H1 (cell line): ENCODE measurements around the gene CCDC197. TPM values are rescaled to one million over a fixed set of nuclear protein-coding genes. Genes with fewer than 3 reads are reported as not detected.

ENCODE experiments used
- CTCF ChIA-PET: fragments of 300-600 bp; sonication (Branson Sonifier 250); formaldehyde crosslinking; loops from one replicate; lab custom pipeline; 2021; ENCODE audit not compliant: partially characterized antibody; lab: Charles Lee
- POLR2A ChIA-PET: fragments of 300-600 bp; sonication (Branson Sonifier 250); formaldehyde crosslinking; loops from one replicate; lab custom pipeline; 2021; ENCODE audit warnings: inconsistent platforms; ENCODE audit not compliant: partially characterized antibody; lab: Charles Lee
- DNase-seq, 2 experiments: peaks; one replicate each; pipeline versions ENCODE4 v3.0.0 to v3.0.0-alpha.2; 2010 to 2022; ENCODE audit warnings: low spot score in 2 of 2, low read depth in 1 of 2, mixed read lengths in 1 of 2
- FAIRE-seq: peaks from 2 replicates; lab custom pipeline; 2011; peaks lifted over from hg19 to GRCh38; lab: Jason Lieb, UNC
- H2AFZ ChIP-seq: 2 replicates; pipeline ENCODE4 v1.8.1; 2012; ENCODE audit warnings: low read length, inconsistent platforms
- H2AK5ac ChIP-seq: 2 replicates; pipeline ENCODE4 v1.6.1; 2013; ENCODE audit warnings: low read depth, low read length
- H2BK120ac ChIP-seq: replicated peaks from 2 replicates; pipeline ENCODE3; 2013; ENCODE audit warnings: low read depth, low read length, inconsistent platforms
- H2BK12ac ChIP-seq: 2 replicates; pipeline ENCODE4 v1.6.1; 2013; ENCODE audit warnings: low read depth, low read length
- H2BK15ac ChIP-seq: 2 replicates; pipeline ENCODE4 v1.6.1; 2013; ENCODE audit warnings: low read length
- H2BK20ac ChIP-seq: 2 replicates; pipeline ENCODE4 v1.6.1; 2013; ENCODE audit warnings: low read length
- H2BK5ac ChIP-seq: 2 replicates; pipeline ENCODE4 v1.6.1; 2013; ENCODE audit warnings: low read depth, low read length
- H3K14ac ChIP-seq: 2 replicates; pipeline ENCODE4 v1.6.1; 2013; ENCODE audit warnings: inconsistent platforms; ENCODE audit not compliant: insufficient read length
- H3K18ac ChIP-seq: 2 replicates; pipeline ENCODE4 v1.6.1; 2013; ENCODE audit warnings: low read length; ENCODE audit errors: extremely low read depth
- H3K23ac ChIP-seq: 2 replicates; pipeline ENCODE4 v1.6.1; 2013; ENCODE audit warnings: inconsistent platforms; ENCODE audit not compliant: insufficient read length
- H3K23me2 ChIP-seq: 2 replicates; pipeline ENCODE4 v1.6.1; 2013; ENCODE audit warnings: low read depth, low read length
- H3K27ac ChIP-seq: 2 replicates; pipeline ENCODE4 v1.6.1; 2011; ENCODE audit warnings: low read depth, low read length, inconsistent platforms
- H3K27me3 ChIP-seq, 4 experiments: replicated peaks in 1 of 4; 1 replicate in 1 of 4; 2 replicates in 3 of 4; pipeline versions ENCODE4 v1.6.1 to v1.8.1; 2011 to 2013; ENCODE audit warnings: low read length in 3 of 4, mild to moderate bottlenecking in 3 of 4, inconsistent platforms in 2 of 4, mixed read lengths in 2 of 4, moderate library complexity in 1 of 4; ENCODE audit not compliant: control insufficient read depth in 3 of 4, insufficient read depth in 3 of 4; ENCODE audit errors: extremely low read depth in 1 of 4
- H3K36me3 ChIP-seq, 4 experiments: 2 replicates each; pipeline versions ENCODE4 v1.6.1 to v1.8.1; 2011 to 2013; ENCODE audit warnings: mild to moderate bottlenecking in 4 of 4, low read length in 3 of 4, moderate library complexity in 2 of 4, control low read depth in 1 of 4, inconsistent platforms in 1 of 4; ENCODE audit not compliant: insufficient read depth in 4 of 4, control insufficient read depth in 2 of 4
- H3K4ac ChIP-seq: replicated peaks from 2 replicates; pipeline ENCODE3; 2013; ENCODE audit warnings: low read length, low read depth, mixed read lengths, inconsistent platforms; ENCODE audit not compliant: insufficient read length
- H3K4me1 ChIP-seq, 4 experiments: replicated peaks in 1 of 4; 1 replicate in 1 of 4; 2 replicates in 3 of 4; pipeline versions ENCODE4 v1.6.1 to v1.8.1; 2011 to 2013; ENCODE audit warnings: low read length in 3 of 4, inconsistent platforms in 2 of 4, mixed read lengths in 1 of 4; ENCODE audit not compliant: insufficient read depth in 4 of 4, control insufficient read depth in 3 of 4
- H3K4me2 ChIP-seq, 2 experiments: 2 replicates each; pipeline versions ENCODE4 v1.6.1 to v1.8.1; 2011 to 2013; ENCODE audit warnings: low read depth in 2 of 2, low read length in 2 of 2, control low read depth in 1 of 2, inconsistent platforms in 1 of 2, mild to moderate bottlenecking in 1 of 2; ENCODE audit not compliant: insufficient read depth in 1 of 2
- H3K4me3 ChIP-seq, 4 experiments: fragments of 200-600, 300-600 bp in 1 of 4; sonication (generic), shearing (Covaris generic), sonication (Bioruptor Twin) in 1 of 4; 2 replicates each; pipeline versions ENCODE4 v1.5.1 to v1.8.1; 2011 to 2016; ENCODE audit warnings: low read length in 4 of 4, low read depth in 3 of 4, control low read depth in 2 of 4, inconsistent platforms in 2 of 4, mild to moderate bottlenecking in 2 of 4, mixed read lengths in 1 of 4, moderate library complexity in 1 of 4; ENCODE audit not compliant: insufficient read depth in 2 of 4; ENCODE audit errors: extremely low read depth in 1 of 4
- H3K56ac ChIP-seq: replicated peaks from 2 replicates; pipeline ENCODE3; 2013; ENCODE audit warnings: low read depth, mild to moderate bottlenecking, mixed read lengths, low read length, inconsistent platforms; ENCODE audit not compliant: insufficient read length
- H3K79me1 ChIP-seq: 2 replicates; pipeline ENCODE4 v1.6.1; 2013; ENCODE audit warnings: low read depth, low read length, control low read depth
- H3K79me2 ChIP-seq, 2 experiments: 2 replicates each; pipeline versions ENCODE4 v1.6.1 to v1.8.1; 2012 to 2013; ENCODE audit warnings: low read length in 2 of 2, mild to moderate bottlenecking in 2 of 2, inconsistent platforms in 1 of 2; ENCODE audit not compliant: insufficient read depth in 2 of 2, control insufficient read depth in 1 of 2
- H3K9ac ChIP-seq, 4 experiments: replicated peaks in 1 of 4; 1 replicate in 1 of 4; 2 replicates in 3 of 4; pipeline versions ENCODE4 v1.6.1 to v1.8.1; 2011 to 2013; ENCODE audit warnings: low read depth in 3 of 4, low read length in 3 of 4, control low read depth in 2 of 4, mild to moderate bottlenecking in 2 of 4, moderate library complexity in 2 of 4, inconsistent platforms in 1 of 4; ENCODE audit errors: extremely low read depth in 1 of 4
- H3K9me3 ChIP-seq, 2 experiments: 2 replicates each; pipeline versions ENCODE4 v1.6.1 to v1.8.1; 2012 to 2013; ENCODE audit warnings: mild to moderate bottlenecking in 2 of 2, moderate library complexity in 2 of 2, control low read depth in 1 of 2, inconsistent platforms in 1 of 2, low read depth in 1 of 2, low read length in 1 of 2, mixed read lengths in 1 of 2; ENCODE audit not compliant: insufficient read depth in 2 of 2
- H4K20me1 ChIP-seq, 2 experiments: replicated peaks in 1 of 2; 2 replicates each; pipeline versions ENCODE3 to v1.8.1; 2011 to 2013; ENCODE audit warnings: inconsistent platforms in 2 of 2, low read length in 2 of 2, mild to moderate bottlenecking in 1 of 2; ENCODE audit not compliant: insufficient read depth in 2 of 2, control insufficient read depth in 1 of 2
- H4K5ac ChIP-seq: 2 replicates; pipeline ENCODE4 v1.6.1; 2013; ENCODE audit warnings: low read length, low read depth, mixed read lengths, inconsistent platforms; ENCODE audit not compliant: insufficient read length
- H4K8ac ChIP-seq: 2 replicates; pipeline ENCODE4 v1.8.0; 2013; ENCODE audit warnings: mild to moderate bottlenecking, moderate library complexity, low read length, inconsistent platforms; ENCODE audit not compliant: insufficient read depth; ENCODE audit errors: extremely low read depth
- H4K91ac ChIP-seq: replicated peaks from 2 replicates; pipeline ENCODE3; 2013; ENCODE audit warnings: low read length, mixed read lengths, inconsistent platforms; ENCODE audit not compliant: insufficient read length
- EP300 ChIP-seq, 2 experiments: IDR thresholded peaks; 1 replicate in 1 of 2; 2 replicates in 1 of 2; pipeline ENCODE4 v1.6.1; 2011 to 2012; ENCODE audit warnings: low read depth in 2 of 2, low read length in 2 of 2, mild to moderate bottlenecking in 2 of 2, borderline replicate concordance in 1 of 2, inconsistent platforms in 1 of 2, moderate library complexity in 1 of 2
- EZH2 ChIP-seq: fragments of 200-600 bp; sonication (generic); IDR thresholded peaks from 2 replicates; pipeline ENCODE4 v1.7.1; 2012; ENCODE audit warnings: low read depth, mild to moderate bottlenecking, moderate library complexity, low read length, inconsistent platforms; ENCODE audit not compliant: severe bottlenecking
- RXRA ChIP-seq: IDR thresholded peaks from 2 replicates; pipeline ENCODE4 v1.6.1; 2011; ENCODE audit warnings: low read depth, mild to moderate bottlenecking, low read length, moderate library complexity; ENCODE audit not compliant: insufficient read depth
- SIN3A ChIP-seq, 2 experiments: IDR thresholded peaks in 1 of 2; conservative IDR thresholded peaks in 1 of 2; 2 replicates each; pipeline ENCODE4 v1.6.1; 2011 to 2012; ENCODE audit warnings: low read length in 2 of 2, improper control_type of control experiment in 1 of 2, low read depth in 1 of 2, mild to moderate bottlenecking in 1 of 2
- WGBS, 2 experiments: shearing (Covaris generic) in 1 of 2; methylation state at CpG; one replicate each; pipeline versions ENCODE4 v1.1.6 to v1.1.7; 2013 to 2015; ENCODE audit warnings: low lambda C conversion rate in 2 of 2, mixed read lengths in 2 of 2, inconsistent platforms in 1 of 2, low coverage in 1 of 2, missing lambda C conversion rate in 1 of 2; ENCODE audit not compliant: insufficient replicate concordance in 2 of 2, insufficient coverage in 1 of 2, insufficient read length in 1 of 2; ENCODE audit errors: extremely low coverage in 1 of 2, missing lambda C conversion rate in 1 of 2; 5-methylcytosine and 5-hydroxymethylcytosine counted together
- polyA plus RNA-seq, 7 experiments: library from polyadenylated mRNA; depleted of rRNA in 3 of 7; stranded (reverse) in 5 of 7; unstranded in 2 of 7; fragments of >200 nt in 5 of 7; fragments of 200-250 nt in 2 of 7; gene quantifications; 1 replicate in 5 of 7; 2 replicates in 1 of 7; 4 replicates in 1 of 7; pipeline versions ENCODE4 v1.2.1 to v1.2.3, GENCODE V29; 2011 to 2013; ENCODE audit warnings: missing spikeins in 2 of 7, mixed read lengths in 2 of 7
- total RNA-seq: library from RNA; stranded (reverse); fragmentation: NEBNext Ultra II Directional; extraction: Animal tissue kit (Norgen Biotek cat#: 25700); gene quantifications from 2 replicates; pipeline ENCODE4 v1.2.1, GENCODE V29; 2021

The CCDC197 gene
- total and polyA plus RNA-seq, 2 of the 8 experiments (the other 6 are each of a cell fraction or from before 2014, with no cell fraction given), result not detected

DNA sequence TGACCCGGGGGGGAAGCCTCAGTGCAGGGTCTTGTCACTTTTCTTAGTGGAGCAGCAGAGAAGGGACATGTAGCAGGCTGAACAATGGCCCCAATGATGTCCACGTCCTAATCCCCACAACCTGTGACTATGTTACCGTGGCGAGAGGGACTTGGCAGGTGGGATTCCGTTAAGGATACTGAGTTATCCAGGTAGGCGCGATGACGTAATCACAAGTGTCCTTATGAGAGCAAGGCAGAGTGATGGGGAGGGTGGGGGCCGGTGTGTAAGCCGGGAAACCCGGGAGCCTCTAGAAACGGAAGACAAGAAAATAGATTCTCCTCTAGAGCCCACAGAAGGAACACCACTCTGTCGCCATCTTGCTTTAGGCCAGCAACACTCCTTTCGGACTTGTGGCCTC is 33.5 kb downstream of the CCDC197 start:
- ChIA-PET CTCF (interaction anchor here (0.9 kb wide), 1 partner anchor 89 kb away, joined by 3 read pairs; no protein-coding TSS in a partner anchor), POLR2A (no interaction called here)
- no peaks in the 10 kb centered on the region for H3K79me2 ChIP-seq
- H2BK120ac ChIP-seq, result no peak overlapping the region
- no peak overlapping the region for H2AK5ac ChIP-seq
- no peak overlapping the region for H2BK15ac ChIP-seq
- no peak overlapping the region for H3K14ac ChIP-seq
- peaks cover 3% of the 10 kb centered on the region for H3K79me1 ChIP-seq
- H3K18ac ChIP-seq, result no peak overlapping the region
- no peak overlapping the region for H4K8ac ChIP-seq
- H4K91ac ChIP-seq, result no peak overlapping the region
- H2BK12ac ChIP-seq, result no peak overlapping the region
- DNase-seq (no peak), FAIRE-seq (no peak)
- no peak overlapping the region for H2BK20ac ChIP-seq
- no peak overlapping the region for H3K27ac ChIP-seq
- WGBS, 2 experiments, result 87% methylated on average over 14 of the region's 14 CpGs; no CpG with 5 or more reads in 1 of the 2 experiments
- no peak overlapping the region for H3K4me2 ChIP-seq
- H3K27me3 ChIP-seq, result peaks cover 0 to 3% (median 3%) of the 10 kb centered on the region in 4 experiments; a peak in 1 of 7 replicates
- H2BK5ac ChIP-seq, result no peak overlapping the region
- H4K5ac ChIP-seq, result no peak overlapping the region
- no peak overlapping the region for H3K23ac ChIP-seq
- H3K36me3 ChIP-seq, result no peaks in the 10 kb centered on the region
- H4K20me1 ChIP-seq, result no peaks in the 10 kb centered on the region
- no peaks in the 10 kb centered on the region for H3K9me3 ChIP-seq
- H3K23me2 ChIP-seq, result peaks cover 5% of the 10 kb centered on the region; the same call in 1 of the 2 replicates
- peaks cover 2 to 9% (median 5%) of the 10 kb centered on the region in 4 experiments; a peak in 4 of 7 replicates for H3K4me1 ChIP-seq
- no peak overlapping the region for H2AFZ ChIP-seq
- no peak for TF ChIP-seq RXRA
- TF ChIP-seq SIN3A (conservative IDR thresholded peaks at IDR 0.05 in 1 of 2, IDR thresholded peaks at IDR 0.05 in 1 of 2; ENCODE audit: low read depth in 1 of 2, low read length in 2 of 2), result no peak
- no peak for TF ChIP-seq EP300 (IDR thresholded peaks at IDR 0.05; ENCODE audit: borderline replicate concordance in 1 of 2, low read depth in 2 of 2, low read length in 2 of 2)
- no peak for TF ChIP-seq EZH2
- TF ChIP-seq, all 59 proteins: peak for 0
- H3K9ac ChIP-seq, result no peak overlapping the region
- no peak overlapping the region for H3K56ac ChIP-seq
- H3K4ac ChIP-seq, result no peak overlapping the region
- no peak overlapping the region for H3K4me3 ChIP-seq
